ENCODE measurements around the gene ERICH4. TPM values are rescaled to one million over a fixed set of nuclear protein-coding genes. Genes with fewer than 3 reads are reported as not detected.

Gene ERICH4
- total RNA-seq, 1 donor from 2014 or later, result not detected

GRCh38 chr19:41411968-41412265 is 31.0 kb upstream of the ERICH4 start:
- intact Hi-C loops (cut with DNase I), result no loop called here
- peak; percentile 80 for ATAC-seq (ENCODE audit: poor library complexity)
- peak; percentile 85 for DNase-seq

GRCh38 chr19:41412953-41413352 is 30.0 kb upstream of the ERICH4 start:
- no peak for DNase-seq
- intact Hi-C loops (cut with DNase I), result no loop called here
- ATAC-seq (ENCODE audit: poor library complexity), result no peak

GRCh38 chr19:41413947-41414346 is 29.0 kb upstream of the ERICH4 start:
- ATAC-seq (ENCODE audit: poor library complexity), result no peak
- DNase-seq, result no peak
- intact Hi-C loops (cut with DNase I), result no loop called here

- DNase-seq, result no peak
- intact Hi-C loops (cut with DNase I), result no loop called here
- ATAC-seq (ENCODE audit: poor library complexity), result no peak
These were observed 28.5 kb upstream of the ERICH4 start for GRCh38 chr19:41414461-41414860.

GRCh38 chr19:41415154-41415571 is 27.8 kb upstream of the ERICH4 start:
- no peak for DNase-seq
- intact Hi-C loops (cut with DNase I), result no loop called here
- ATAC-seq (ENCODE audit: poor library complexity), result no peak

- intact Hi-C loops (cut with DNase I), result no loop called here
- no peak for DNase-seq
- ATAC-seq (ENCODE audit: poor library complexity), result no peak
These were observed 26.7 kb upstream of the ERICH4 start for GRCh38 chr19:41416194-41416674.

GRCh38 chr19:41420101-41420880 is 22.7 kb upstream of the ERICH4 start:
- intact Hi-C loops (cut with DNase I), result no loop called here
- peak; percentile 29 for ATAC-seq (ENCODE audit: poor library complexity)
- no peak for DNase-seq

GRCh38 chr19:41421314-41421713 is 21.6 kb upstream of the ERICH4 start:
- DNase-seq, result no peak
- ATAC-seq (ENCODE audit: poor library complexity), result no peak
- intact Hi-C loops (cut with DNase I), result no loop called here

GRCh38 chr19:41421973-41422372 is 21.0 kb upstream of the ERICH4 start:
- ATAC-seq (ENCODE audit: poor library complexity) (no peak), DNase-seq (no peak)
- intact Hi-C loops (cut with DNase I), result no loop called here

GRCh38 chr19:41422456-41422855 is 20.5 kb upstream of the ERICH4 start:
- intact Hi-C loops (cut with DNase I), result no loop called here
- no peak for DNase-seq
- ATAC-seq (ENCODE audit: poor library complexity), result no peak

- ATAC-seq (ENCODE audit: poor library complexity) (no peak), DNase-seq (no peak)
- intact Hi-C loops (cut with DNase I), result no loop called here
These were observed 20.0 kb upstream of the ERICH4 start for GRCh38 chr19:41422955-41423354.

GRCh38 chr19:41424335-41425173 is 18.4 kb upstream of the ERICH4 start:
- DNase-seq (no peak), ATAC-seq (ENCODE audit: poor library complexity) (no peak)
- intact Hi-C loops (cut with DNase I), result no loop called here

- no peak for ATAC-seq (ENCODE audit: poor library complexity)
- no peak for DNase-seq
- intact Hi-C loops (cut with DNase I), result no loop called here
These were observed 17.5 kb upstream of the ERICH4 start for GRCh38 chr19:41425174-41426115.

- ATAC-seq (ENCODE audit: poor library complexity) (peak; percentile 28), DNase-seq (no peak)
- intact Hi-C loops (cut with DNase I), result no loop called here
These were observed 16.7 kb upstream of the ERICH4 start for GRCh38 chr19:41426116-41426841.

GRCh38 chr19:41426952-41427646 is 15.9 kb upstream of the ERICH4 start, which contains the start of gene B3GNT8:
Gene B3GNT8, minus strand, starts transcription at chr19:41427374. Its CDS starts 596 bp downstream, at chr19:41426778.
- ATAC-seq (ENCODE audit: poor library complexity) (peak; percentile 85), DNase-seq (peak; percentile 92)
- intact Hi-C loops (cut with DNase I), result no loop called here

- DNase-seq (peak; percentile 58), ATAC-seq (ENCODE audit: poor library complexity) (peak; percentile 22)
- intact Hi-C loops (cut with DNase I), result no loop called here
These were observed 15.1 kb upstream of the ERICH4 start for GRCh38 chr19:41427647-41428480.

- intact Hi-C loops (cut with DNase I), result no loop called here
- ATAC-seq (ENCODE audit: poor library complexity) (no peak), DNase-seq (no peak)
These were observed 14.5 kb upstream of the ERICH4 start for GRCh38 chr19:41428481-41428859.
